ENCODE results near the gene TTLL3.

Gene TTLL3

GRCh38 chr3:9800529-9800928, 9.5 kb upstream of the TTLL3 start:
- no peaks in the 10 kb centered on the region for H3K27me3 ChIP-seq
- intact Hi-C loops (cut with DNase I; ENCODE audit: low total_unique reads) = no loop called here
- no peak overlapping the region for H3K4me3 ChIP-seq
- no peak overlapping the region for H3K27ac ChIP-seq
- TF ChIP-seq, protein P1, sequence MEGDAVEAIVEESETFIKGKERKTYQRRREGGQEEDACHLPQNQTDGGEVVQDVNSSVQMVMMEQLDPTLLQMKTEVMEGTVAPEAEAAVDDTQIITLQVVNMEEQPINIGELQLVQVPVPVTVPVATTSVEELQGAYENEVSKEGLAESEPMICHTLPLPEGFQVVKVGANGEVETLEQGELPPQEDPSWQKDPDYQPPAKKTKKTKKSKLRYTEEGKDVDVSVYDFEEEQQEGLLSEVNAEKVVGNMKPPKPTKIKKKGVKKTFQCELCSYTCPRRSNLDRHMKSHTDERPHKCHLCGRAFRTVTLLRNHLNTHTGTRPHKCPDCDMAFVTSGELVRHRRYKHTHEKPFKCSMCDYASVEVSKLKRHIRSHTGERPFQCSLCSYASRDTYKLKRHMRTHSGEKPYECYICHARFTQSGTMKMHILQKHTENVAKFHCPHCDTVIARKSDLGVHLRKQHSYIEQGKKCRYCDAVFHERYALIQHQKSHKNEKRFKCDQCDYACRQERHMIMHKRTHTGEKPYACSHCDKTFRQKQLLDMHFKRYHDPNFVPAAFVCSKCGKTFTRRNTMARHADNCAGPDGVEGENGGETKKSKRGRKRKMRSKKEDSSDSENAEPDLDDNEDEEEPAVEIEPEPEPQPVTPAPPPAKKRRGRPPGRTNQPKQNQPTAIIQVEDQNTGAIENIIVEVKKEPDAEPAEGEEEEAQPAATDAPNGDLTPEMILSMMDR (IDR thresholded peaks at IDR 0.05) = no peak
- H3K9me3 ChIP-seq = no peaks in the 10 kb centered on the region
- peaks cover 78 to 90% (median 83%) of the 10 kb centered on the region in 3 donors for H3K36me3 ChIP-seq
- H3K4me1 ChIP-seq = peaks cover 0 to 7% (median 4%) of the 10 kb centered on the region in 4 donors
- no peak for DNase-seq

GRCh38 chr3:9803494-9803893, 6.6 kb upstream of the TTLL3 start:
- no peak overlapping the region for H3K27ac ChIP-seq
- no peak overlapping the region for H3K4me3 ChIP-seq
- intact Hi-C loops (cut with DNase I; ENCODE audit: low total_unique reads) = no loop called here
- H3K4me1 ChIP-seq = no peaks in the 10 kb centered on the region
- H3K36me3 ChIP-seq = peaks cover 75 to 86% (median 85%) of the 10 kb centered on the region in 3 donors
- no peaks in the 10 kb centered on the region for H3K9me3 ChIP-seq
- no peak for DNase-seq
- TF ChIP-seq, protein P1 (IDR thresholded peaks at IDR 0.05) = no peak
- H3K27me3 ChIP-seq = no peaks in the 10 kb centered on the region

GRCh38 chr3:9804996-9805395, 5.1 kb upstream of the TTLL3 start:
- Histone ChIP-seq H3K4me1 (peaks cover 0 to 10% (median 4%) of the 10 kb centered on the region in 4 donors), H3K4me3 (no peak overlapping the region), H3K36me3 (peaks cover 60 to 71% (median 70%) of the 10 kb centered on the region in 3 donors), H3K27ac (no peak overlapping the region), H3K27me3 (no peaks in the 10 kb centered on the region), H3K9me3 (no peaks in the 10 kb centered on the region)
- intact Hi-C loops (cut with DNase I; ENCODE audit: low total_unique reads) = no loop called here
- TF ChIP-seq, protein P1 (IDR thresholded peaks at IDR 0.05) = no peak
- no peak for DNase-seq

DNA sequence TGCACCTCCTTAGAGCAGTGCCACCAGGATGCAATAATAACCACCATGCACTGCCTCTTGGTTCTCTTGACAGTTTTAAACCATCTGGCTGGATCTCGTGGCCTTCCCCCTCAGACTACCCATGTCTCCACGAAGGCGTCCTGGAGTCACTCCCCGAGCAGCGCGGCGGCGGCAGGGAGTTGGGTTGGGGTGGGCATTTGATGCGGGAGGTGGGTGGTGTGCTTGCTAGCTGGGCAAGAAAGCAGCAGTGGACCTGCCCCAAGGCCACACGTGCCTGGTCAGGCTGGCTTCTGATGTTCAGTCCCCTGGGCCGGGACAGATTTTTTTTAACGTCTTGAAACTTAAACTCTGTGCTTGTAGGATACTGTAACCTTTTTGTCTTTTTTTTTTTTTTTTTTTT, 3.9 kb upstream of the TTLL3 start:
- peaks cover 48 to 60% (median 59%) of the 10 kb centered on the region in 3 donors for H3K36me3 ChIP-seq
- no peak overlapping the region for H3K4me3 ChIP-seq
- peaks cover 0 to 15% (median 11%) of the 10 kb centered on the region in 4 donors for H3K4me1 ChIP-seq
- H3K9me3 ChIP-seq = no peaks in the 10 kb centered on the region
- DNase-seq = no peak
- H3K27me3 ChIP-seq = no peaks in the 10 kb centered on the region
- no peak overlapping the region for H3K27ac ChIP-seq
- TF ChIP-seq, protein P1 (IDR thresholded peaks at IDR 0.05) = no peak
- intact Hi-C loops (cut with DNase I; ENCODE audit: low total_unique reads) = no loop called here

DNA sequence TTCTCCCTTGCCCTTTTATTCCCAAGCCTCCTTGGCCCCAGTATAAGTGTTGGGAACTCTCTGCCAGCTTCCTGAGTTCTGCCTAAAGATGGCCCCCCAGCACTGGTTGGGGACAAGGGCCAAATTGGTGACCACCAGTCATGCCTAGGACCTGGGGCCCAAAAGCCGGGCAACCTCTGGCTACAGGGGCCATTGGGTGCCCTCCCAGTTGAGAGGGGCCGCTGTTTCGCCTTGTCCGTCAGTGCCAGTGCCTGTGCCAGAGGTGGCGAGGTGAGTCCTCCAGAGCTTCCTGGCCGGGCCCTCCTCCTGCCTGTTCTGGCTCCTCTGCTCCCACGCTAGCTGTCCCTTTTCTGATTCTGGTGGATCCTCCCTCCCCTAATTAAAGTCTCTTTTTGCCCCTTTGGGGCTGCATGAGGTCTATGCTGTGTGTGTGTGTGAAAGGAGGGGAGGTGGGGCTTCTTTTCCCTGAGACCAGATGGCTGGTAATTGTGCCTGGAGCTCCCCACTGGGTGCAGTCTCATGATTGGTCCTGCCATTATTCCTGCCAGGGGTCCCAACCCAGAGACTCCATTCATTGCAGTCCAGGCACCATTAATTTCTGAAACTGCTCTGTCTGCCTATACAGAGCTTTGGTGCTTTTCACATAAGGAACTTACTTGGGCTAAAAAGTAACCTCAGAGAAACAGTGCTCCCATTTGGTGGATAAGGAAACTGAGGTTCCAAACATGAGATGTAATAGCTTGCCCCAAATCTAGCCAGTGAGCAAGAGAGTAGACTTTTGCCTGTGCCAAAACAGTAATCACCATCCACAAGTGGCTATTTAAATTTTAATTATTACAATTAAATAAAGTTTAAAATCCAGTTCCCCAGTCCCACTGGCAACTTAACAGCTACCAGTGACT, 3.1 kb upstream of the TTLL3 start:
- TF ChIP-seq, protein P1 (IDR thresholded peaks at IDR 0.05) = no peak
- intact Hi-C loops (cut with DNase I; ENCODE audit: low total_unique reads) = no loop called here
- Histone ChIP-seq H3K4me3 (no peak overlapping the region), H3K4me1 (peaks cover 0 to 16% (median 13%) of the 10 kb centered on the region in 4 donors), H3K36me3 (peaks cover 40 to 52% (median 51%) of the 10 kb centered on the region in 3 donors), H3K27ac (no peak overlapping the region), H3K9me3 (no peaks in the 10 kb centered on the region), H3K27me3 (no peaks in the 10 kb centered on the region)
- DNase-seq = no peak
